ENCODE results near the gene OGDH. TPM values are rescaled to one million over a fixed set of nuclear protein-coding genes. Genes with fewer than 3 reads are reported as not detected.

Gene OGDH
- total RNA-seq, 1 donor from 2014 or later = 80.0 TPM

GRCh38 chr7:44608916-44609648, 2.7 kb downstream of the OGDH start:
- peak overlapping the region; percentile 28 for H3K4me3 Mint-ChIP-seq (ENCODE audit: unreplicated experiment)
- H3K27ac Mint-ChIP-seq (ENCODE audit: unreplicated experiment) = peak overlapping the region; percentile 70
- H3K9me3 Mint-ChIP-seq (ENCODE audit: low read depth) = no peaks in the 10 kb centered on the region
- no peak for DNase-seq (ENCODE audit: low spot score)
- no peaks in the 10 kb centered on the region for H3K27me3 Mint-ChIP-seq (ENCODE audit: low read depth)
- H3K36me3 Mint-ChIP-seq (ENCODE audit: low read depth) = peaks cover 1% of the 10 kb centered on the region
- TF ChIP-seq, protein P1, sequence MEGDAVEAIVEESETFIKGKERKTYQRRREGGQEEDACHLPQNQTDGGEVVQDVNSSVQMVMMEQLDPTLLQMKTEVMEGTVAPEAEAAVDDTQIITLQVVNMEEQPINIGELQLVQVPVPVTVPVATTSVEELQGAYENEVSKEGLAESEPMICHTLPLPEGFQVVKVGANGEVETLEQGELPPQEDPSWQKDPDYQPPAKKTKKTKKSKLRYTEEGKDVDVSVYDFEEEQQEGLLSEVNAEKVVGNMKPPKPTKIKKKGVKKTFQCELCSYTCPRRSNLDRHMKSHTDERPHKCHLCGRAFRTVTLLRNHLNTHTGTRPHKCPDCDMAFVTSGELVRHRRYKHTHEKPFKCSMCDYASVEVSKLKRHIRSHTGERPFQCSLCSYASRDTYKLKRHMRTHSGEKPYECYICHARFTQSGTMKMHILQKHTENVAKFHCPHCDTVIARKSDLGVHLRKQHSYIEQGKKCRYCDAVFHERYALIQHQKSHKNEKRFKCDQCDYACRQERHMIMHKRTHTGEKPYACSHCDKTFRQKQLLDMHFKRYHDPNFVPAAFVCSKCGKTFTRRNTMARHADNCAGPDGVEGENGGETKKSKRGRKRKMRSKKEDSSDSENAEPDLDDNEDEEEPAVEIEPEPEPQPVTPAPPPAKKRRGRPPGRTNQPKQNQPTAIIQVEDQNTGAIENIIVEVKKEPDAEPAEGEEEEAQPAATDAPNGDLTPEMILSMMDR (IDR thresholded peaks at IDR 0.05) = no peak
- peaks cover 42% of the 10 kb centered on the region for H3K4me1 Mint-ChIP-seq (ENCODE audit: low read depth)

DNA sequence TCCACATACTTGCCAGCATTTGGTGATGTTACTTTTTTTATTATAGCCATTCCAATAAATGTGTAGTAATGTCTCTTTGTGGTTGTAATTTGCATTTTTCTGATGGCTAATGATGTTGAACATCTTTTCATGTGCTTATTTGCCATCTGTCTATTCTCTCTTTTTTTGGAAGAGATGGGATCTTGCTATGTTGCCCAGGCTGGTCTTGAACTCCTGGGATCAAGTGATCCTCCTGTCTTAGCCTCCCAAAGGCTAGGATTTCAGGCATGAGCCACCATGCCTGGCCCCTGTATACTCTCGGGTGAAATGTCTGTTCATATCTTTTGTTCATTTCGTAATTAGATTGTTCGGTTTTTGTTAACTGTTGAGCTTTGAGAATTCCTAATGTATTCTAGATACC, 3.4 kb downstream of the OGDH start:
- peaks cover 1% of the 10 kb centered on the region for H3K36me3 Mint-ChIP-seq (ENCODE audit: low read depth)
- H3K4me1 Mint-ChIP-seq (ENCODE audit: low read depth) = peaks cover 47% of the 10 kb centered on the region
- no peak overlapping the region for H3K4me3 Mint-ChIP-seq (ENCODE audit: unreplicated experiment)
- no peaks in the 10 kb centered on the region for H3K27me3 Mint-ChIP-seq (ENCODE audit: low read depth)
- DNase-seq (ENCODE audit: low spot score) = no peak
- H3K27ac Mint-ChIP-seq (ENCODE audit: unreplicated experiment) = no peak overlapping the region
- no peaks in the 10 kb centered on the region for H3K9me3 Mint-ChIP-seq (ENCODE audit: low read depth)
- TF ChIP-seq, protein P1 (IDR thresholded peaks at IDR 0.05) = no peak

- H3K36me3 Mint-ChIP-seq (ENCODE audit: low read depth) = no peaks in the 10 kb centered on the region
- H3K27me3 Mint-ChIP-seq (ENCODE audit: low read depth) = no peaks in the 10 kb centered on the region
- TF ChIP-seq, protein P1 (IDR thresholded peaks at IDR 0.05) = no peak
- H3K27ac Mint-ChIP-seq (ENCODE audit: unreplicated experiment) = peak overlapping the region; percentile 72
- H3K4me3 Mint-ChIP-seq (ENCODE audit: unreplicated experiment) = no peak overlapping the region
- H3K9me3 Mint-ChIP-seq (ENCODE audit: low read depth) = no peaks in the 10 kb centered on the region
- DNase-seq (ENCODE audit: low spot score) = no peak
- peaks cover 38% of the 10 kb centered on the region for H3K4me1 Mint-ChIP-seq (ENCODE audit: low read depth)
Observed at GRCh38 chr7:44615149-44615611, 8.8 kb downstream of the OGDH start.

DNA sequence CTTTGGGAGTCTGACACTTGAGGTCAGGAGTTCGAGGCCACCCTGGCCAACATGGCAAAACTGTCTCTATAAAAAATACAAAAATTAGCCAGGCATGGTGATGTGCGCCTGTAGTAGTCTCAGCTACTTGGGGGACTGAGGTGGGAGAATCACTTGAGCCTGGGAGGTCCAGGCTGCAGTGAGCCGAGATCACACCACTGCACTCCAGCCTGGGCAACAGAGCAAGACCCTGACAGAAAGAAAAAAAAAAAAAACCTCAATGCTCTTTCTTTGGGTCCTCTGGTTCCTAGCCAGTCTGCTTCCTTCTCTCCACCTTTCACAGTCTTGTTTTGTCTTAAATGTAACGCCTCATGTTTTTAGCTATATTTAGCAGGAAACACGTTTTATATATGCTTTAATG, 9.4 kb downstream of the OGDH start:
- no peaks in the 10 kb centered on the region for H3K27me3 Mint-ChIP-seq (ENCODE audit: low read depth)
- H3K4me3 Mint-ChIP-seq (ENCODE audit: unreplicated experiment) = no peak overlapping the region
- TF ChIP-seq, protein P1 (IDR thresholded peaks at IDR 0.05) = no peak
- H3K36me3 Mint-ChIP-seq (ENCODE audit: low read depth) = no peaks in the 10 kb centered on the region
- H3K27ac Mint-ChIP-seq (ENCODE audit: unreplicated experiment) = peak overlapping the region; percentile 17
- H3K4me1 Mint-ChIP-seq (ENCODE audit: low read depth) = peaks cover 38% of the 10 kb centered on the region
- H3K9me3 Mint-ChIP-seq (ENCODE audit: low read depth) = no peaks in the 10 kb centered on the region
- no peak for DNase-seq (ENCODE audit: low spot score)

DNA sequence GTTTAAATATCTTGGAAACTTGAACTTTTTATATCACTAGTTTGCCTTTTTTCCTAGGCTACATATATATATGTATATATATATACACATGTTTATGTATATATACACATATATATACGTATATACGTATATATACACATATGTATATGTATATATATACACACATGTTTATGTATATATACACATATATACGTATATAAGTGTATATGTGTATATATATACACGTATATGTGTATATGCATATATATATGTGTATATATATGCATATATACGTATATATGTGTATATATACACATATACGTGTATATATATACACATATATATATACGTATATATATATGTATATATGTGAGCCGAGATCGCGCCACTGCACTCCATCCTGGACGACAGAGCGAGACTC, 10.1 kb downstream of the OGDH start:
- TF ChIP-seq, protein P1 (IDR thresholded peaks at IDR 0.05) = no peak
- no peak for DNase-seq (ENCODE audit: low spot score)
- no peaks in the 10 kb centered on the region for H3K9me3 Mint-ChIP-seq (ENCODE audit: low read depth)
- H3K27ac Mint-ChIP-seq (ENCODE audit: unreplicated experiment) = no peak overlapping the region
- no peak overlapping the region for H3K4me3 Mint-ChIP-seq (ENCODE audit: unreplicated experiment)
- no peaks in the 10 kb centered on the region for H3K27me3 Mint-ChIP-seq (ENCODE audit: low read depth)
- H3K4me1 Mint-ChIP-seq (ENCODE audit: low read depth) = peaks cover 45% of the 10 kb centered on the region
- H3K36me3 Mint-ChIP-seq (ENCODE audit: low read depth) = no peaks in the 10 kb centered on the region

All from chondrocyte (in vitro differentiated cells).